ENCODE measurements around the gene KIRREL3.

KIRREL3 gene

GRCh38 chr11:126456783-126457542 is 543.6 kb downstream of the KIRREL3 start:
- H3K4me3 ChIP-seq (ENCODE audit: low read length): no peak overlapping the region
- TF ChIP-seq CTCF (conservative IDR thresholded peaks at IDR 0.05; ENCODE audit: low read depth, low read length): no peak
- no peak for DNase-seq (ENCODE audit: low read depth)

DNA sequence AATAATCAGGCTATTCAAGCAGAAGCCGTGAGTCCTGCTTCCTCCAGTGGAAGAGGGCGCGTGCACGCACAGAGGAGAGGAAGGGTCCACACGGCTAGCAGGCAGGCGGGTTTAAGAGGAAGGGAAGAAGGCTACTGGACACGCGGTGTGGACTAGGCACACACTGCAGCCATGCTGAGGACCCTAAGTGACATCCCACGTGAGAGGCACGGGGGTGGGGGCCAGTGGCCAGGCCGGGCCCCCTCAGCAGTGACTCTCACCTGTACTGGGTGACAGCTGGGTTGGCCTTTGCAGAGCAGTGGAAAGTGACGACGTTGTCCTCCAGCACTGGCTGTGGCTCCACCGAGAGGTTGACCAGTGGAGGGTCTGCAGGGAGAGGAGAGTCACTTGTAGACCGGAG is 544.5 kb downstream of the KIRREL3 start:
- no peak for TF ChIP-seq CTCF (conservative IDR thresholded peaks at IDR 0.05; ENCODE audit: low read depth, low read length)
- no peak overlapping the region for H3K4me3 ChIP-seq (ENCODE audit: low read length)
- no peak for DNase-seq (ENCODE audit: low read depth)

- TF ChIP-seq CTCF (conservative IDR thresholded peaks at IDR 0.05; ENCODE audit: low read depth, low read length): no peak
- no peak for DNase-seq (ENCODE audit: low read depth)
- no peak overlapping the region for H3K4me3 ChIP-seq (ENCODE audit: low read length)
Observed at GRCh38 chr11:126452241-126453101, 548.1 kb downstream of the KIRREL3 start.

- no peak for TF ChIP-seq CTCF (conservative IDR thresholded peaks at IDR 0.05; ENCODE audit: low read depth, low read length)
Observed at GRCh38 chr11:126451211-126451802, 549.3 kb downstream of the KIRREL3 start.

DNA sequence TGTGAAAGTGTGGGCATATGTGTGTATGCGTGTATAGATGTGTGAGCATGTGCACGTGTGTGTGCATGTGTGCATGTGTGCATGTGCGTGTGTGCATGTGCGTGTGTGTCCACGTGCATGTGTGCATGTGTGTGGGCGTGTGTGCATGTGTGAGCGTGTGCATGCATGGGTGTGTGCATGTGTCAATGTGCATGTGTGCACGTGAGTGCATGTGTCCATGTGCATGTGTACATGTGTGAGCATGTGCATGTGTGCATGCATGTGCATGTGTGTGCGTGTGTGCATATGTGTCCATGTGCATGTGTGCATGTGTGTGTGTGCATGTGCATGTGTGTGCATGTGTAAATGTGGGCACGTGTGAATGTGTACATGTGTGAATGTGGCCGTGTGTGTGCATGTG is 549.8 kb downstream of the KIRREL3 start:
- no peak for DNase-seq (ENCODE audit: low read depth)
- H3K4me3 ChIP-seq (ENCODE audit: low read length): no peak overlapping the region
- TF ChIP-seq CTCF (conservative IDR thresholded peaks at IDR 0.05; ENCODE audit: low read depth, low read length): no peak

More at GRCh38 chr11:126451211-126451802, 549.3 kb downstream of the KIRREL3 start:
- no peak for DNase-seq (ENCODE audit: low read depth)
- H3K4me3 ChIP-seq (ENCODE audit: low read length): no peak overlapping the region

GRCh38 chr11:126450198-126450597 is 550.4 kb downstream of the KIRREL3 start:
- TF ChIP-seq CTCF (conservative IDR thresholded peaks at IDR 0.05; ENCODE audit: low read depth, low read length): no peak
- DNase-seq (ENCODE audit: low read depth): no peak
- H3K4me3 ChIP-seq (ENCODE audit: low read length): no peak overlapping the region
